DMS153 (cell line): Measurements from ENCODE around the gene DYNLT2.

Experiments
- DNase-seq: peaks from one replicate; lab custom pipeline; 2025; lab: John Stamatoyannopoulos, UW

The DYNLT2 gene

GRCh38 chr6:169738204-169738975, 13.0 kb downstream of the DYNLT2 start:
- no peak for DNase-seq

- DNase-seq: no peak
These were observed 21.4 kb downstream of the DYNLT2 start for GRCh38 chr6:169729961-169730360.

DNA sequence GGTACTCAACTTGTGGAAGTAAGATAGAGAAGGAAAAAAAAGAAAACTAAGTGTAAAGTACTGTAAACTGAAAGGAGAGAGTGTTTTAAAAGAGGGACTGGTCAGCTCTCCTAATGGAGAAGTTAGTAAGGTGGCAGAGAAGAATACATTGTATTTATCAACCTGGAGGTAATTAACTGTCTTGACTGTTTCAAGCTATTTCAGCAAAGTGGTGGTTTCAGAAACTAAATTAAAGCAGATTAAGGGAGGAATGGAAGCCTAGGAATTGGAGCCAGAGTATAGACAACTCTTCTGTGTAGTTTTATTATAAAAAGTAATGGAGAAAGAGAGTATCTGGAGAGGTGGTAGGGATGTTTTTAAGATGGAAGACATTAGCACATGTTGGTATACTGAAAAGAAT, 24.4 kb downstream of the DYNLT2 start:
- DNase-seq: no peak

DNA sequence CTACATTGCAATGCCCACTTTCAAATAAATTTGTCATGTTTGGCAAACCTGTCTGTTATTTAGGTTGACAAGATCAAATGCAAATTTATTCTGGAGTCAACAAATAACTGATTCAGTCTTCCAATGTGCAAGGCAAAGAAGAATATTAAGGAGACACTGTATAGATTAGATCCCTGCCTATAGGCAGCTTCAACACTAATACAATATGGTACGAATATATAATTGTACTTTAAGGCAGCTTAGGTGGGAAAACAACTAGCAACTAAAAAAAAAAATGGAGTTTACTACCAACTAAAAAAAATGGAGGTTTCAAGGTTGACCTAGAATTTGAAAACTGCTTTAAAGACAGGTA, 25.3 kb downstream of the DYNLT2 start:
- DNase-seq: no peak

- no peak for DNase-seq
These were observed 26.0 kb downstream of the DYNLT2 start for GRCh38 chr6:169725125-169726048.

DNA sequence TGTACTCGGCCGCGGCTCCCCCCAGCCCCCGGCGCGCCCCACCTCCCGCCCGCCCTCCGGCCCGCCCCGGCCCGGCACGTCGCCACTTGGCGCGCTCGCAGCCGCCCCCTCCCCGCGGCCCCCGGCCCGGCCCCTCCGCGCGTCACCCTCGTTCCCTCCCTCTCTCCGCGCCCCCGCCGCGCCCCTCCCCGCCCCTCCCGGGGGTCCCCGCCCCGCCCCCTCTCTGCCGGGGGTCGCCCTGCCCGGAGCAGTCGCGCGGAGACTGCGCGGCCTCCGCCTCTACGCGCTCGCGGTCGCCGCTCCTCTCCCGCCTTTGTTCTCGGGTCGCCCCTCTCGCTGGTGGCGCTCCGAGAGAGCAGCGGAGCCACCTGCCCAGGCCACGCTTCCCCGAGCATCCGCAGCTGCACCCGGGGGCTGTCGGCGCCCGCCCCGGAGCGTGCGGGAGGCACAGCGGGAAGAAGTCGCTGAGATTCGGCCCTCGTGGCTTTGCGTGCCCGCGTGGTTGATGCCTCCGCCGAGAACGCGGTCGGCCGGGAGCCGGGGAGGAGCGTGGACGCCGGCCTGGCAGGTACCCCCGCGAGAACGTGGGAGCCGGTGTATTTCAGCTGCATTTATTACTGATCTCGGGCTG, 26.8 kb downstream of the DYNLT2 start, which contains the start of gene PHF10:
TSS of gene PHF10 (minus strand) at position 7 of the 631 bp plus-strand sequence. CDS start 569 bp downstream, outside the sequence.
- DNase-seq: peak; percentile 29

GRCh38 chr6:169723991-169724493, 27.3 kb downstream of the DYNLT2 start:
- no peak for DNase-seq

- no peak for DNase-seq
These were observed 28.0 kb downstream of the DYNLT2 start for GRCh38 chr6:169723200-169723909.

DNA sequence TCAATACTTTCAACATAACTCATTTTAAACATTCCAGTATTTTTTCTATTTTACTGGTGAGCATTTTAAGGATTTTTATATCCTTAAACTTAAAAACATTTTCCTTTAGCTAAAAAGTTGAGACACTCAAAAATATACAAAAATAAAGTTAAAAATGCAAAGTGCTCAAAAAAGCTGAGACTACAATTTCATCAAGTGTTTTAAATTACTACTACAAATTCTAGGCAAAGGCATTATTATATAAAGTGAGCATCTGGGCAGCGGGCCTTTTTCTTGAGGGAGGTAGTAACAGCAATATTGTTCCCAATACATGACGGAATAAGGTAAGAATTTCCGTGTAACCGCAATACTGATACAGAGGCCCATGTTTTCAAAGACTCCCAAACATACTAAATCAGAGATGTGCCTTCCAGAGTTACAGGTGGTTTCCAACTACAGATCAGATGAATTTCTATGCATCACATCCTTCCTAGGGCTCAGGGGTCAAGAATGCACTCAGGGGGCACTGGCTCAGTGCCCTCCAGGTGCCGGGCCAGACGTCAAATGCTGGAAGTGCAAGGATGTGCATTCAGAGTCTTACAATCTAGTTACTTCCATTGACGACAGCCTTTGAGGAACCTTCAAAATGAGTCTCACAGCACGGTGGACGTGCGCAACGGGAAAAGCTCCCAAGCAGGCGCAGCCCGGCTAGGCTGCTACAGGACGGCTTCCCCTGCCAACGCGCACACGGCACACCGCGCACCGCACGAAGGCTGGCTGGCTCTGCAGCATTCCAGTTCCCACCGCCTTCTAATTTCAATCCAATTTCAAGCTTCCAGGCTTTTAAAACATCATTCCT, 28.8 kb downstream of the DYNLT2 start:
- no peak for DNase-seq

- no peak for DNase-seq
These were observed 31.0 kb downstream of the DYNLT2 start for GRCh38 chr6:169720207-169720855.

- no peak for DNase-seq
These were observed 32.3 kb downstream of the DYNLT2 start for GRCh38 chr6:169719117-169719516.

DNA sequence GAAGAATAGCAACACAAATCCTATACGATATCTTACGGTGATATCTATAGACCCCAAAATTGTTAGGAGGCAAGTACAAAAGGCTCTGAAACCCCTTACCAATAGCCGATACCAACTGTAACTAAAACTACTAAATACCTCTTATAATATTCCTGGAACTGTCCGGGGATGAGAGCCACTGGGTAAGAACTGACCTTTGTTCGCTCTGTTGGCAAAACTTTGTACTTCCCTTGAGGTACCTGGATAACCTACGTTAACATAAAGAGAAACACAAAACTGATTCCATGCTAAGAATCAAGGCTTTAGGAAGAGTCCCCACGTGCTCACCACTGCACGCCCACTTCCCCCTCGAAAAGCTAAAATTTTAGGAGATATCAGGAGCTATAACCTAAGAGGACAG, 36.8 kb downstream of the DYNLT2 start:
- no peak for DNase-seq

- DNase-seq: no peak
These were observed 37.2 kb downstream of the DYNLT2 start for GRCh38 chr6:169714178-169714577.

- DNase-seq: no peak
These were observed 41.4 kb downstream of the DYNLT2 start for GRCh38 chr6:169710009-169710408.

DNA sequence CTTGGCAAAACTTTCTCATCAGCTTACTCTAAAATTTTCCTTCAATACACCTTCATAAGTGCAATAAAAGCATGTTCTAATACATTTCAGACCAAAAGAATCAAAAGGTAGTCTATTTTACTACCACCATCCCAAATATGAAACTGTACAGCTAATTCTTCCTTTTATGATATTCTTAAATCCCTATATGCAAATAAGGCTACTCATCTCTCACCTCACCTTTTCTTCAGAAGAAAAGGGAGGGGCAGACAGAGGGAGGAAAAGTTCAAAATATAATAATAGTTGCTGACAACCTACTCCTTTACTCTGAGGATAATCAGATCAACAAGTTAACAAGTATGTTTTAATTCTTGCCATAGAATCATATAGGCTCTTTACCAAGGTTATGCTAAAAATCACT, 42.1 kb downstream of the DYNLT2 start:
- no peak for DNase-seq

DNA sequence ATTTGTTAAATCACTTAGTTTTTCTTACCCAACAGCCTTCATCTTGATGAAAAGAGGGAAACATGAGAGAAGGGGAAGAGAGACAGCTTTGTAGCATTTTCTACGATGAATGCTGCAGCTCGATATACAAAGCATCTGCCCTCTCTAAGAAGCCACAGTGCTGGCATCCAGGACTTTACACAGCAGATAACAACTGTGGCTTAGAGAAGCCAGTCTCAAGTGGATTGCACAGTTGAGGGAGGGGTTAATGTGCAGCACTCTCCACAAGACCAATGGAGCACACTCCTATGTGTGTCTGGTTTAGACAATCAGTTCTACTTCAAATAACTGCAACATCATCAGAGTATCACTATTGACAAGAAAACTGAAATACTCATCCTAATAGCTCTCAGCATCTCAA, 43.6 kb downstream of the DYNLT2 start:
- no peak for DNase-seq

DNA sequence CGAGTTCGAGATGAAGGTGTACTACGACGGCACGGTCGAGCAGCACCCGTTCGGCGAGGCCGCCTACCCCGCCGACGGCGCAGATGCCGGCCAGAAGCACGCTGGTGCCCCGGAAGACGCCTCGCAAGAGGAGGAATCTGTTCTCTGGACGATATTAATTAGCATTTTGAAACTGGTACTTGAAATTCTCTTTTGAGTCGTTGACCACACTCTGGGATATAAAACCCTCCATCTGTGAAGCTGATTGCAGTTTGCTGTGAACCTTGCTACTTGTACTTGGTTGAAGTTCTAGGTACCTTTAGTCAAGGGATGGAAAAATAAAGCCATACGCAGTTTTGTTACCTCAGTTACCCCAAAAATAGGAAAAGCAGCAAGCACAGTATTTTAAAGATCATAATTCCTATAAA, 48.5 kb downstream of the DYNLT2 start:
- no peak for DNase-seq

DNA sequence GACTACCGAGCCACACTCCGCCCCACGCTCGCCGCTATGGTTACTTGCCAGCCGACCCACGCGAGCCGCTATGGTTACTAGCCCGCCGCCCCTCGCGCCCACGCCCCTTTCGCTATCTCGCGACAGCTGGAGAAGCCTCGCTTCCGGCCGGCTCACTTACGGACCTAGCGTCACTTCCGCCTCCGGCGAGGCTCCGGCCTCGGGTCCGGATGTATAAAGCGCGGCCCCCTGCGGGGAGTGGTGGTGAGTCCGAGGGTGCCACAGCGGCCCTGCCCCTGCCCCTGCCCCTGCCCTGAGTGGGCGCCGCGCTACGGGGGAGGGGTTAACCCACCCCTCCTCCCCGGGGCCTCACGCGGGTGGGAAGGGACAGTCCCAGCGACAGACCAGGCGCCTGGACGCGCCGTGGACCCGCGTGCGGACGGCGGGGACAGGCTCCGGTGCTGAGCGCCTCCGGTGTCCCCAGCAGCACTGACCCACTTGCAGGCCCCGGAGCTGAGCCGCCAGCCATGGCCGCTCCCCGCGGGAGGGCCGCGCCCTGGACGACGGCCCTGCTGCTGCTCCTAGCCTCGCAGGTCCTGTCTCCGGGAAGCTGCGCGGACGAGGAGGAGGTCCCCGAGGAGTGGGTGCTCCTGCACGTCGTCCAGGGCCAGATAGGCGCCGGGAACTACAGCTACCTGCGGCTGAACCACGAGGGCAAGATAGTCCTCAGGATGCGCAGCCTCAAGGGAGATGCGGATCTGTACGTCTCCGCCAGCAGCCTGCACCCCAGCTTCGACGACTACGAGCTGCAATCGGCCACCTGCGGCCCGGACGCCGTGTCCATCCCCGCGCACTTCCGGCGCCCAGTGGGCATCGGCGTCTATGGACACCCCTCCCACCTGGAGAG, 49.2 kb downstream of the DYNLT2 start, which contains the start of the genes C6orf120 and WDR27:
TSS of gene C6orf120 (plus strand) at position 173 of the 886 bp plus-strand sequence. CDS start at position 507, 334 bp downstream.
TSS of gene WDR27 (minus strand) at position 76 of the 886 bp plus-strand sequence. CDS start 13,024 bp downstream, outside the sequence.
- peak; percentile 93 for DNase-seq
